GM18526 (cell line): ENCODE measurements around the gene STPG4.

Experiments used
- POLR2A ChIP-seq: IDR thresholded peaks from 3 replicates; pipeline ENCODE4 v1.6.1; 2011; ENCODE audit not compliant: insufficient read length; ENCODE audit errors: extremely low read depth

The STPG4 gene

GRCh38 chr2:47080888-47081301 lies 74.2 kb downstream of the STPG4 start:
- TF ChIP-seq POLR2A = no peak

DNA sequence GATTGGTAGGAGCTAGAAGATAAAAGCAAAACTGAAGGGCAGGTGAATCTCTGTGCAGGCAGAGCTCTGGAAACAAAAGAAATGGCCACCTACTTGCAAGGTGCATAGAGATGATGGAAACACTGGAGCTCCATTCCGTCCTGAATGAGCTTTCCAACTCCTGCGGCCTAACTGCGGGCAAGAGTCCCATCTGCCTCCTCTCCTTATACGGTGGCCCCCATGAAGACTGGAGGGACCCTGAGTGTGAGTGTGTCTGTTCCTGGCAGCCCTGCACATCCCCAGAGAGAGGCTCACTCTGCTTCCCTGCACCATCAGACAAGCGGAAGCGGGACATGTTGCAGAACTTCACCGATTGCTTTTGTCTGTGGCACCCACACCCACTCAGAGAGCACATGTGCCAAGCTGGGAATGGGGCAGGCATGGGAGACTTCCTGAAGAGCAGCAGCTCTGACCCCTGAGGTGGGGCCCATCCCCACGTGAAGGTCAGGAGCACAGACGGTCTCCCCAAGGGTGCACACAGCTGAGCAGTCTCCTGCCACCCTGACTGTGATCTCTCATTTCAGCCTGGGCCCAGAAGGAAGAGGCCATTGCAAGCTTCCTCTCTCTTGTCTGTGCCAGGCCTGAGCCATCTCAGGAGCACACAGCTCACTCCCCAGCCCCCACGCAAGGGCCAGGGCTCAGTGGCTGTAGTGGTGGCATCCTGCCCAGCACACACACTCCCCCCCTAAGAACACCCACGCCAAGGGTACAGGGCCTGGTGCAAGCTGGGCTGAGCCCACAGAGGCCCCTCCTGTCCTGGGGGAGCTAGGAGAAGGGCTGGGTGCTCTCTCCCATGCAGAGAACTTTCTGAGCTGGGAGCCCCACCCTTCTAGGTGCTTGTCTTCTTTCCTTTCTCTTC lies 75.3 kb downstream of the STPG4 start:
- no peak for TF ChIP-seq POLR2A

GRCh38 chr2:47078541-47079482 lies 76.3 kb downstream of the STPG4 start:
- no peak for TF ChIP-seq POLR2A

- TF ChIP-seq POLR2A = no peak
These were observed 77.5 kb downstream of the STPG4 start for GRCh38 chr2:47077442-47078117.

- TF ChIP-seq POLR2A = no peak
These were observed 78.3 kb downstream of the STPG4 start for GRCh38 chr2:47076586-47077441.

- no peak for TF ChIP-seq POLR2A
These were observed 79.0 kb downstream of the STPG4 start for GRCh38 chr2:47076126-47076506.

DNA sequence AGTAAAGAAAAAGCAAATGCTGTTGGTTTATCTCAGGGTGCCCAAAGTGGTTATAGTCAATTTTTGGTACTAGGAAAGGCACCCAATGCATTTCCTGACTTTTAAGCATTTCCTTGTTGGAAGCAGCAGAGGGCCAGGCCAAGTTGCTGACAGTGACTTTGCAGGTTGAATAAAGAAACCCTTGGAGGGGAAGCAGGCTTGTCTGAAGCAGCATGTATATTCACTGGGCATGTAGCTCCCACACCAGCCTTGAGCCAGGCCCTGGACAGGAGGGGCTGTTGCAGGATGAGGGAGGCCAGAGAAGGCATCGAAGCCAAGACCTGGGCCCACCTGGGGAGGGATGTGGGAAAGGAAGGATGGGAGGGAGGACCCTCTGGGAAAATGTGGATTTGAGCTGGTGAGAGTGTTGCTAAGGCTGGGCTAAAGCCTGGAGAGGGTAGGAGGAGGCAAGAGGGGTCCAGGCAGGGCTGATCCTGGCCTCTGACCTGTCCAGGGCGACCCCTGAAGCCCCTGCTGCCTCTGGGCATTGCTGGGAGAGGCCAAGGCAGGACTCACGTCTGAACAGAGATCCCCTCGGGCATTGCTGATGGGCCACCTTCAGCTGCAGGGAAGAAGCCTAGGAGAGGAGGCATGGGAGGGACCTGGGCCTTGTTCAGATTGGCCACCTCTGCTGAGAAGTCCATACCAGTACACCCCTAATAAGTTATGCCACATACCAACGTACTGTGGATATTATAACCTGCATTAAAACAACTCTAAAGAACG lies 79.6 kb downstream of the STPG4 start:
- TF ChIP-seq POLR2A = no peak

GRCh38 chr2:47074691-47075090 lies 80.4 kb downstream of the STPG4 start:
- TF ChIP-seq POLR2A = no peak

DNA sequence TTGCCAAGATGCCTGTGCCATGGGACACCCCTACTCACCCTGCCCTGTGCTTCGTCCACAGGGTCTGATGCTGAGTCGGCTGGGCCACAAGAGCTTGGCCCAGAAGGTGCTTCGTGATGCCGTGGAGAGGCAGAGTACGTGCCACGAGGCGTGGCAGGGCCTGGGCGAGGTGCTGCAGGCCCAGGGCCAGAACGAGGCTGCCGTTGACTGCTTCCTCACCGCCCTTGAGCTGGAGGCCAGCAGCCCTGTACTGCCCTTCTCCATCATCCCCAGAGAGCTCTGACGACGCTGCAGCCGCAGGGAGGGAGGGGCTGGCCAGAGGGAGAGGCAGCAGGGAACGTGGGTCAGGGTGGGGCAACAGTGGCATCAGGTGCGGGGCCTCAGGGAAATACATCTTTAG lies 81.5 kb downstream of the STPG4 start:
- TF ChIP-seq POLR2A = no peak

DNA sequence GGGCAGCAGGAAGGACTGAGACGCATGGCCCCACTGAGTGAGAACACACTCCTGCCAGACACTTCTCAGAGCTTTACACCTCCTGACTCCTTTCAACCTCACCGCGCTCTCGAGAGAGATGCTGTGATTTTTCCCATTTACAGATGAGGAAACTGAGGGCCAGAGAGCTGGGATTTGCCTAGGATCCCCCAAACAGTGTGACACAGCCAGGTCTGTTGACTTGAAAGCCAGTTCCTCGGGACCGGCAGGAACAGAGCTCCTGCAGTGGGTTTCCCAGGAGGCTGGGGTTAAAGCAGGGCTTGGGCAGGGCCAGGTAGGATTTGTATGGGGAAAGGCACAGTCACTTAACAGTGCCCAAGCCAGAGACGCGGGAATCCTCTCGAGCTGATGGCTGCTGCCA lies 81.9 kb downstream of the STPG4 start:
- TF ChIP-seq POLR2A = no peak

DNA sequence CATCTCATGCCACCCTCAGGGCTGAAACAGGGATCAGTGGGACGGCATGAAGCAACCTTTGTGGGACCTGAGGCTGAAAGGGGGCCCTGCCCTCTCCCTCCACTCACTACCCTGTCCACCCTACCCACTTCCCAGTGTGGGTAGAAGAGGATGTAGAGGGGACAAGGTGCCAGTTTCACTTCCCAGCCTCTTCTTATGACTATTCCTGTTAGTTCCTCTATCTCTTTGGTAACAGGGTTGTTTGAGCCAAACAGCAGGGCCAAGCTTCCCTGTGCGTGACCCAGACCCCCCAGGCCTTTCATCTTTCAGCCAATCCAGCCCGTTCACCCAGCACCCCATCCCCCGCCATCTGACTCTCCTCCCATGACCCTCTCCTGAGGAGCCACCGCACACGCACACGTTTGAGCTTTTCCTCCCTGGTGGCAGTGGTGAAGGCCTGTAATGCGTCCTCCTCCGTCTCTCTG lies 82.3 kb downstream of the STPG4 start:
- no peak for TF ChIP-seq POLR2A

GRCh38 chr2:47072018-47072691 lies 83.0 kb downstream of the STPG4 start:
- no peak for TF ChIP-seq POLR2A
